K562 (cell line): Measurements from ENCODE around the gene NR1H2. TPM values are rescaled to one million over a fixed set of nuclear protein-coding genes. Genes with fewer than 3 reads are reported as not detected.

Source experiments
- ARID4B ChIP-seq: sonication (generic); formaldehyde crosslinking; IDR thresholded peaks from 2 replicates; pipeline ENCODE4 v1.8.0; 2022; ENCODE audit warnings: mild to moderate bottlenecking, missing genetic modification reagents
- CHD4 ChIP-seq: fragments of 200-600 bp; sonication (generic); IDR thresholded peaks from 3 replicates; pipeline ENCODE4 v1.6.1; 2012; ENCODE audit warnings: low read depth, mild to moderate bottlenecking, mixed read lengths, low read length, inconsistent platforms; ENCODE audit not compliant: insufficient read depth, insufficient replicate concordance, poor library complexity, severe bottlenecking
- CREM ChIP-seq: IDR thresholded peaks from 2 replicates; pipeline ENCODE4 v1.6.1; 2014; ENCODE audit warnings: antibody characterized with exemption, low read depth
- CTBP1 ChIP-seq: fragments of 450-650 bp; IDR thresholded peaks from 2 replicates; pipeline ENCODE4 v1.6.1; 2016; ENCODE audit warnings: borderline replicate concordance
- DPF2 ChIP-seq: fragments of 450-650 bp; IDR thresholded peaks from 2 replicates; pipeline ENCODE4 v1.6.1; 2016
- SMARCE1 ChIP-seq: fragments of 450-650 bp; IDR thresholded peaks from 2 replicates; pipeline ENCODE4 v1.7.1; 2016; ENCODE audit warnings: mild to moderate bottlenecking
- SP1 ChIP-seq: sonication (generic); formaldehyde crosslinking; IDR thresholded peaks from 2 replicates; pipeline ENCODE4 v1.8.1; 2022; ENCODE audit warnings: mild to moderate bottlenecking, missing genetic modification reagents
- TAF1 ChIP-seq: IDR thresholded peaks from 2 replicates; pipeline ENCODE4 v1.6.1; 2011; ENCODE audit warnings: mild to moderate bottlenecking, low read length, moderate library complexity; ENCODE audit not compliant: insufficient read depth, control insufficient read depth, severe bottlenecking; ENCODE audit errors: extremely low read depth
- TARDBP ChIP-seq: fragments of 450-650 bp; IDR thresholded peaks from 2 replicates; pipeline ENCODE4 v1.6.1; 2016
- TBL1XR1 ChIP-seq, 2 experiments: IDR thresholded peaks; 2 replicates each; pipeline ENCODE4 v1.6.1; 2012; ENCODE audit warnings: improper control_type of control experiment in 2 of 2, low read length in 2 of 2, mild to moderate bottlenecking in 1 of 2
- TFAP4 ChIP-seq: sonication (generic); formaldehyde crosslinking; IDR thresholded peaks from 2 replicates; pipeline ENCODE4 v1.8.0; 2022; ENCODE audit warnings: missing genetic modification reagents, mild to moderate bottlenecking, moderate library complexity, borderline replicate concordance
- ZNF143 ChIP-seq: sonication (generic); formaldehyde crosslinking; IDR thresholded peaks from 2 replicates; pipeline ENCODE4 v1.9.0; 2022; ENCODE audit warnings: mild to moderate bottlenecking, missing genetic modification reagents
- polyA plus RNA-seq, 8 experiments: library from polyadenylated mRNA; depleted of rRNA in 4 of 8; stranded (reverse) in 5 of 8; unstranded in 3 of 8; fragments of >200 nt; fragmentation: Nextera tagmentation in 2 of 8; fragmentation: Illumina TruSeq in 1 of 8; extraction: Ambion mirVana in 2 of 8; extraction: Trizol in 1 of 8; gene quantifications; 2 replicates each; pipeline versions ENCODE4 v1.2.1 to v1.2.3, GENCODE V29; 2011 to 2014; ENCODE audit warnings: inconsistent platforms in 1 of 8, missing spikeins in 1 of 8
- total RNA-seq, 7 experiments: library from RNA; depleted of rRNA in 6 of 7; stranded (reverse); fragments of >200 nt in 6 of 7; fragmentation: Illumina TruSeq in 2 of 7; extraction: Trizol in 2 of 7; gene quantifications; 2 replicates each; pipeline versions ENCODE4 v1.2.1 to v1.2.3, GENCODE V29; 2011 to 2021; ENCODE audit warnings: low replicate concordance in 1 of 7
- TF ChIP-seq, protein P1 (sequence below): sonication (generic); formaldehyde crosslinking; IDR thresholded peaks from 2 replicates; pipeline ENCODE4 v1.8.0; 2022; ENCODE audit warnings: mild to moderate bottlenecking, missing genetic modification reagents, borderline replicate concordance
- TF ChIP-seq, protein P2 (sequence below): fragments of 250-450 bp; sonication (Bioruptor Pico); IDR thresholded peaks from 2 replicates; pipeline ENCODE4 v1.5.0; 2020; ENCODE audit warnings: mild to moderate bottlenecking
- TF ChIP-seq, protein P3 (sequence below): sonication (generic); IDR thresholded peaks from 2 replicates; pipeline ENCODE4 v1.6.1; 2016
- TF ChIP-seq, protein P4 (sequence below): fragments of 450-650 bp; IDR thresholded peaks from 2 replicates; pipeline ENCODE4 v1.6.1; 2014; ENCODE audit warnings: low read depth, mild to moderate bottlenecking, moderate library complexity, borderline replicate concordance

The NR1H2 gene
- total and polyA plus RNA-seq, 9 of the 15 experiments (the other 6 are each of a cell fraction or from before 2014, with no cell fraction given): 0.11 to 73.8 (median 24.0) TPM

GRCh38 chr19:50333235-50333736, 43.0 kb upstream of the NR1H2 start (continued):
- TF ChIP-seq, protein P1, sequence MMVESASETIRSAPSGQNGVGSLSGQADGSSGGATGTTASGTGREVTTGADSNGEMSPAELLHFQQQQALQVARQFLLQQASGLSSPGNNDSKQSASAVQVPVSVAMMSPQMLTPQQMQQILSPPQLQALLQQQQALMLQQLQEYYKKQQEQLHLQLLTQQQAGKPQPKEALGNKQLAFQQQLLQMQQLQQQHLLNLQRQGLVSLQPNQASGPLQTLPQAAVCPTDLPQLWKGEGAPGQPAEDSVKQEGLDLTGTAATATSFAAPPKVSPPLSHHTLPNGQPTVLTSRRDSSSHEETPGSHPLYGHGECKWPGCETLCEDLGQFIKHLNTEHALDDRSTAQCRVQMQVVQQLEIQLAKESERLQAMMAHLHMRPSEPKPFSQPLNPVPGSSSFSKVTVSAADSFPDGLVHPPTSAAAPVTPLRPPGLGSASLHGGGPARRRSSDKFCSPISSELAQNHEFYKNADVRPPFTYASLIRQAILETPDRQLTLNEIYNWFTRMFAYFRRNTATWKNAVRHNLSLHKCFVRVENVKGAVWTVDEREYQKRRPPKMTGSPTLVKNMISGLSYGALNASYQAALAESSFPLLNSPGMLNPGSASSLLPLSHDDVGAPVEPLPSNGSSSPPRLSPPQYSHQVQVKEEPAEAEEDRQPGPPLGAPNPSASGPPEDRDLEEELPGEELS (CRISPR knock-in tag): peak; percentile 60
- TF ChIP-seq ARID4B (CRISPR knock-in tag): peak; percentile 47
- TF ChIP-seq, protein P2, sequence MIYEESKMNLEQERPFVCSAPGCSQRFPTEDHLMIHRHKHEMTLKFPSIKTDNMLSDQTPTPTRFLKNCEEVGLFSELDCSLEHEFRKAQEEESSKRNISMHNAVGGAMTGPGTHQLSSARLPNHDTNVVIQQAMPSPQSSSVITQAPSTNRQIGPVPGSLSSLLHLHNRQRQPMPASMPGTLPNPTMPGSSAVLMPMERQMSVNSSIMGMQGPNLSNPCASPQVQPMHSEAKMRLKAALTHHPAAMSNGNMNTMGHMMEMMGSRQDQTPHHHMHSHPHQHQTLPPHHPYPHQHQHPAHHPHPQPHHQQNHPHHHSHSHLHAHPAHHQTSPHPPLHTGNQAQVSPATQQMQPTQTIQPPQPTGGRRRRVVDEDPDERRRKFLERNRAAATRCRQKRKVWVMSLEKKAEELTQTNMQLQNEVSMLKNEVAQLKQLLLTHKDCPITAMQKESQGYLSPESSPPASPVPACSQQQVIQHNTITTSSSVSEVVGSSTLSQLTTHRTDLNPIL (CRISPR knock-in tag): no peak
- TF ChIP-seq CHD4: peak; percentile 82
- TF ChIP-seq, protein P3, sequence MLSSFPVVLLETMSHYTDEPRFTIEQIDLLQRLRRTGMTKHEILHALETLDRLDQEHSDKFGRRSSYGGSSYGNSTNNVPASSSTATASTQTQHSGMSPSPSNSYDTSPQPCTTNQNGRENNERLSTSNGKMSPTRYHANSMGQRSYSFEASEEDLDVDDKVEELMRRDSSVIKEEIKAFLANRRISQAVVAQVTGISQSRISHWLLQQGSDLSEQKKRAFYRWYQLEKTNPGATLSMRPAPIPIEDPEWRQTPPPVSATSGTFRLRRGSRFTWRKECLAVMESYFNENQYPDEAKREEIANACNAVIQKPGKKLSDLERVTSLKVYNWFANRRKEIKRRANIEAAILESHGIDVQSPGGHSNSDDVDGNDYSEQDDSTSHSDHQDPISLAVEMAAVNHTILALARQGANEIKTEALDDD: peak; percentile 39; the same call in 1 of the 2 replicates
- peak in 1 of 2 experiments; percentile 45; a peak in 2 of 4 replicates for TF ChIP-seq TBL1XR1 (IDR thresholded peaks at IDR 0.05; ENCODE audit: low read length in 2 of 2)
- 0 out of 2 replicates have a peak, but pooled peaks have one; percentile 38 for TF ChIP-seq SMARCE1
- peak; percentile 50 for TF ChIP-seq DPF2
- peak; percentile 95 for TF ChIP-seq CREM
- no peak for TF ChIP-seq TAF1
- peak; percentile 86 for TF ChIP-seq SP1
- peak; percentile 100 for TF ChIP-seq ZNF143 (CRISPR knock-in tag)
- 0 out of 2 replicates have a peak, but pooled peaks have one; percentile 32 for TF ChIP-seq TARDBP
- TF ChIP-seq TFAP4: peak; percentile 89
- TF ChIP-seq, protein P4, sequence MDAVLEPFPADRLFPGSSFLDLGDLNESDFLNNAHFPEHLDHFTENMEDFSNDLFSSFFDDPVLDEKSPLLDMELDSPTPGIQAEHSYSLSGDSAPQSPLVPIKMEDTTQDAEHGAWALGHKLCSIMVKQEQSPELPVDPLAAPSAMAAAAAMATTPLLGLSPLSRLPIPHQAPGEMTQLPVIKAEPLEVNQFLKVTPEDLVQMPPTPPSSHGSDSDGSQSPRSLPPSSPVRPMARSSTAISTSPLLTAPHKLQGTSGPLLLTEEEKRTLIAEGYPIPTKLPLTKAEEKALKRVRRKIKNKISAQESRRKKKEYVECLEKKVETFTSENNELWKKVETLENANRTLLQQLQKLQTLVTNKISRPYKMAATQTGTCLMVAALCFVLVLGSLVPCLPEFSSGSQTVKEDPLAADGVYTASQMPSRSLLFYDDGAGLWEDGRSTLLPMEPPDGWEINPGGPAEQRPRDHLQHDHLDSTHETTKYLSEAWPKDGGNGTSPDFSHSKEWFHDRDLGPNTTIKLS: peak; percentile 90
- TF ChIP-seq CTBP1: peak; percentile 52; the same call in 1 of the 2 replicates
